OCI-LY7 (cell line): Measurements from ENCODE around the gene ARHGAP18.

Experiments
- CTCF ChIP-seq: fragments of 200-600 bp; sonication (generic); conservative IDR thresholded peaks from 2 replicates; pipeline ENCODE4 v1.5.1; 2014; ENCODE audit warnings: mild to moderate bottlenecking, antibody characterized with exemption, low read length, moderate library complexity, mixed read lengths
- EZH2phosphoT487 ChIP-seq: fragments of 200-600 bp; sonication (generic); IDR thresholded peaks from 2 replicates; pipeline ENCODE4 v1.6.1; 2018; ENCODE audit warnings: low read depth, borderline replicate concordance, mild to moderate bottlenecking, mixed run types, antibody characterized with exemption, low read length, moderate library complexity, mixed read lengths

- no peak for TF ChIP-seq CTCF
- TF ChIP-seq EZH2phosphoT487 = no peak
Observed at GRCh38 chr6:129694036-129694435, 15.9 kb downstream of the ARHGAP18 start.
